A673 (cell line): ENCODE data around the gene CLK3. TPM values are rescaled to one million over a fixed set of nuclear protein-coding genes. Genes with fewer than 3 reads are reported as not detected.

Experiments
- BruUV-seq: library from RNA; stranded (reverse); fragments of 400-500 nt; replicated peaks from 2 replicates; lab custom pipeline; 2021; lab: Mats Ljungman, UMichigan
- CTCF ChIA-PET: fragments of 300-600 bp; sonication (Branson Sonifier 250); formaldehyde crosslinking; loops from one replicate; lab custom pipeline; 2022; ENCODE audit warnings: antibody characterized with exemption; lab: Charles Lee
- POLR2A ChIA-PET: fragments of 300-600 bp; sonication (Branson Sonifier 250); formaldehyde crosslinking; loops from one replicate; lab custom pipeline; 2022; ENCODE audit warnings: antibody characterized with exemption; ENCODE audit not compliant: low non-redundant PET; lab: Charles Lee
- DNase-seq: peaks from one replicate; pipeline ENCODE4 v3.0.0-alpha.2; 2015; ENCODE audit warnings: low spot score
- H3K27ac ChIP-seq: fragments of 200-600 bp; sonication (generic); 2 replicates; pipeline ENCODE4 v1.5.1; 2016; ENCODE audit warnings: mixed run types, low read depth, mild to moderate bottlenecking, mixed read lengths, antibody characterized with exemption, low read length; ENCODE audit not compliant: poor library complexity, severe bottlenecking
- H3K27me3 ChIP-seq: fragments of 200-600 bp; sonication (generic); replicated peaks from 2 replicates; pipeline ENCODE4 v1.6.1; 2017; ENCODE audit warnings: mixed run types, low read depth, mild to moderate bottlenecking, mixed read lengths, antibody characterized with exemption, low read length; ENCODE audit not compliant: insufficient read depth, poor library complexity
- H3K36me3 ChIP-seq: fragments of 200-600 bp; sonication (generic); 2 replicates; pipeline ENCODE4 v1.6.1; 2016; ENCODE audit warnings: mixed run types, mild to moderate bottlenecking, mixed read lengths, antibody characterized with exemption, low read length; ENCODE audit not compliant: insufficient read depth, poor library complexity, severe bottlenecking
- H3K4me1 ChIP-seq: fragments of 200-600 bp; sonication (generic); 2 replicates; pipeline ENCODE4 v1.6.1; 2017; ENCODE audit warnings: mixed run types, mild to moderate bottlenecking, mixed read lengths, antibody characterized with exemption, low read length; ENCODE audit not compliant: insufficient read depth, poor library complexity, severe bottlenecking
- H3K4me3 ChIP-seq: fragments of 200-600 bp; sonication (generic); 2 replicates; pipeline ENCODE4 v1.5.1; 2016; ENCODE audit warnings: low read depth, mixed run types, mild to moderate bottlenecking, mixed read lengths, low read length; ENCODE audit not compliant: poor library complexity, severe bottlenecking
- H3K9me3 ChIP-seq: fragments of 200-600 bp; sonication (generic); 2 replicates; pipeline ENCODE4 v1.6.1; 2016; ENCODE audit warnings: mixed run types, low read depth, mild to moderate bottlenecking, mixed read lengths, antibody characterized with exemption, low read length; ENCODE audit not compliant: poor library complexity, severe bottlenecking
- EZH2 ChIP-seq: fragments of 200-600 bp; sonication (generic); IDR thresholded peaks from 2 replicates; pipeline ENCODE4 v1.6.1; 2017; ENCODE audit warnings: borderline replicate concordance, low read depth, mild to moderate bottlenecking, mixed read lengths, antibody characterized with exemption, low read length; ENCODE audit not compliant: poor library complexity, severe bottlenecking
- intact Hi-C: fragments of 100-400 bp; cut with micrococcal nuclease; formaldehyde crosslinking; loops from one replicate; pipeline ENCODE4 v1.10.0; 2022; ENCODE audit not compliant: unreplicated experiment
- total RNA-seq: library from RNA; stranded (reverse); gene quantifications from 2 replicates; pipeline ENCODE4 v1.2.3, GENCODE V29; 2021
- TF ChIP-seq, protein P1 (sequence below): fragments of 300-800, 200-600 bp; sonication (generic); conservative IDR thresholded peaks from 2 replicates; pipeline ENCODE4 v1.5.1; 2017; ENCODE audit warnings: low read depth, mild to moderate bottlenecking, antibody characterized with exemption, low read length, moderate library complexity, mixed read lengths

The CLK3 gene
- total RNA-seq, 1 experiment from 2014 or later: 66.8 TPM

DNA sequence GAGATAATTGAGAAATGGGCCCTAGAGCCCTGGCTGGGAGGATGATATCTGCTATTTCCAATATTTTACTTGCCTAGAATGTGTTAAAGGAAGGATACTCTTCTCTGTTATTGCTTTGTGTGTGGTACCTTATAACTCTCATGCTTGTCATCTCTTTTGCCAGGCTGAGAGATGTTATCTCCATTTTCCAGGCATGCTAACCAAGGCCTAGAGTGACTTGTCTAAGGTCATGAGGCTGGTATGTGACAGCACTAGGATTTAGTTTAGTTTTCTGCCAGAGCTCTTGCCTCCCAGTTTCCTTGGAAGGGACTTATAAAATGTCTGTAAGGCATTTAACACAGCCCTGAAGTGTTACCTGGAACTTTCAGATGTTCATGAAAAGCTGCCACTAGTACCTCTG lies 1.4 kb downstream of the CLK3 start:
- no peak for DNase-seq
- H3K4me1 ChIP-seq: peaks cover 13% of the 10 kb centered on the region
- H3K9me3 ChIP-seq: no peaks in the 10 kb centered on the region
- H3K4me3 ChIP-seq: peak overlapping the region; percentile 69
- peak overlapping the region; percentile 97 for H3K27ac ChIP-seq
- H3K27me3 ChIP-seq: no peaks in the 10 kb centered on the region
- intact Hi-C loops: loop anchor here (5.0 kb wide), 1 partner anchor 245 kb away; no protein-coding TSS in a partner anchor
- no peak for TF ChIP-seq EZH2
- TF ChIP-seq, protein P1, sequence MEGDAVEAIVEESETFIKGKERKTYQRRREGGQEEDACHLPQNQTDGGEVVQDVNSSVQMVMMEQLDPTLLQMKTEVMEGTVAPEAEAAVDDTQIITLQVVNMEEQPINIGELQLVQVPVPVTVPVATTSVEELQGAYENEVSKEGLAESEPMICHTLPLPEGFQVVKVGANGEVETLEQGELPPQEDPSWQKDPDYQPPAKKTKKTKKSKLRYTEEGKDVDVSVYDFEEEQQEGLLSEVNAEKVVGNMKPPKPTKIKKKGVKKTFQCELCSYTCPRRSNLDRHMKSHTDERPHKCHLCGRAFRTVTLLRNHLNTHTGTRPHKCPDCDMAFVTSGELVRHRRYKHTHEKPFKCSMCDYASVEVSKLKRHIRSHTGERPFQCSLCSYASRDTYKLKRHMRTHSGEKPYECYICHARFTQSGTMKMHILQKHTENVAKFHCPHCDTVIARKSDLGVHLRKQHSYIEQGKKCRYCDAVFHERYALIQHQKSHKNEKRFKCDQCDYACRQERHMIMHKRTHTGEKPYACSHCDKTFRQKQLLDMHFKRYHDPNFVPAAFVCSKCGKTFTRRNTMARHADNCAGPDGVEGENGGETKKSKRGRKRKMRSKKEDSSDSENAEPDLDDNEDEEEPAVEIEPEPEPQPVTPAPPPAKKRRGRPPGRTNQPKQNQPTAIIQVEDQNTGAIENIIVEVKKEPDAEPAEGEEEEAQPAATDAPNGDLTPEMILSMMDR: no peak
- POLR2A ChIA-PET: no interaction called here
- CTCF ChIA-PET: no interaction called here
- peaks cover 27% of the 10 kb centered on the region for H3K36me3 ChIP-seq
- BruUV-seq: TSS peak; percentile 49

DNA sequence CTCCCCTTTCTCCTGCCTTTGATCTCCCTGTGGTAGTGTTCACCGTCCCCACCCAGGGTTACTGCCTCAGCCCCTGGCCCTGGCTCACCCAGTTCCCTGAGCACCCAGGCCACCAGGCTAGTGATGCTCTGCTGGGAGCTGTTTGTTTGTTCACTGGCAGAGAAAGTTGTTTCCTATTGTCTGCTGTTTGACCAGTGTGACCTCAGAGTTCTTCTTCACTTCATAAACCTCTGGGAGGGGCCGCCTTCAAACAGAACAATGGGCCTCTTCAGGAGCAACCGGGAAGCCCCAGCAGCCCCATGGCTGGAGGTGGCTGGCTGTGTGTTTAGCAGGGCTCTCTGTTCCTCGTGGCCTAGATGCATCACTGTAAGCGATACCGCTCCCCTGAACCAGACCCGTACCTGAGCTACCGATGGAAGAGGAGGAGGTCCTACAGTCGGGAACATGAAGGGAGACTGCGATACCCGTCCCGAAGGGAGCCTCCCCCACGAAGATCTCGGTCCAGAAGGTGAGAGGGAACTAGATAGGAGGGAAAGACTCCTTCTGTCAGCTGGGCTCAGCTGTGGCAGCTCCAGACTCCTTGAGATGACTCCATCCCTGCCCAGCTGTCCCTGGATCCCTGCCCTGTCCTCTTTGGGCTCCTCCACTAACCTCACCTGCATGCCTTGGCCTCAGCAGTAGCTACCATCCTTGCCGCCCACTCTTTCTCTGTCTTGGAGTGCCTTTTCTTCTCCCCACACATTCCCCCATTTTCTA lies 3.4 kb downstream of the CLK3 start:
- TF ChIP-seq, protein P1: no peak
- TF ChIP-seq EZH2: no peak
- intact Hi-C loops: loop anchor here (5.0 kb wide), 1 partner anchor 247 kb away; no protein-coding TSS in a partner anchor
- Histone ChIP-seq H3K9me3 (no peaks in the 10 kb centered on the region), H3K4me1 (peaks cover 12% of the 10 kb centered on the region), H3K27me3 (no peaks in the 10 kb centered on the region), H3K36me3 (peaks cover 48% of the 10 kb centered on the region), H3K27ac (no peak overlapping the region), H3K4me3 (no peak overlapping the region)
- DNase-seq: no peak
- BruUV-seq: no TSS peak
- ChIA-PET CTCF (no interaction called here), POLR2A (no interaction called here)

DNA sequence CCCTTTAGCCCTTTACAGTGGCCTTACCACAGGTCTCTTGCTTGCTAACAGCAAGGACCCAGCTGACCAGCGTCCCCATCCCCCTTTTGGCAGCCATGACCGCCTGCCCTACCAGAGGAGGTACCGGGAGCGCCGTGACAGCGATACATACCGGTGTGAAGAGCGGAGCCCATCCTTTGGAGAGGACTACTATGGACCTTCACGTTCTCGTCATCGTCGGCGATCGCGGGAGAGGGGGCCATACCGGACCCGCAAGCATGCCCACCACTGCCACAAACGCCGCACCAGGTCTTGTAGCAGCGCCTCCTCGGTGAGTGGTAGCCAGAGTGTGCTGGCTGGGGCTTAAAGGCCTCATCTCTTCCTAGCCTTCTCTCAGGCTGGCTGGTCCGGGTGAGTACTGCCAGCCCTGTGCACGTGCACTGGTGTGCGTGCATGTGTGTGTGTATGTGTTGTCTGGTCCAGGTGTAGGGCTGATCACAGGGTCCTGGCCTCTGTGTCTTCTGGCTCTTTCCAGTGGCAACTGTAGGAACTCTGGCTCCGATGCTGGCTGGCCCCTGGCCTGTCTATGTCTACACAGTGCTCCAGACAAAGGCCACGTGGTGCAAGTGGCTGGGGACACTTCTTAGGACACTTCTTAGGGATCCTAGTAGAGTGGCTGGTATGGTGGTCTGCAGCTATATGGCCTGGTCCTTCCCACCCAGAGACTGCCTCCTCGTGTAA lies 4.4 kb downstream of the CLK3 start:
- intact Hi-C loops: loop anchor here (5.0 kb wide), 1 partner anchor 248 kb away; no protein-coding TSS in a partner anchor
- Histone ChIP-seq H3K4me3 (no peak overlapping the region), H3K4me1 (peaks cover 8% of the 10 kb centered on the region), H3K9me3 (no peaks in the 10 kb centered on the region), H3K36me3 (peaks cover 58% of the 10 kb centered on the region), H3K27ac (no peak overlapping the region), H3K27me3 (no peaks in the 10 kb centered on the region)
- ChIA-PET POLR2A (no interaction called here), CTCF (no interaction called here)
- TF ChIP-seq EZH2: no peak
- TF ChIP-seq, protein P1: no peak
- no peak for DNase-seq
- BruUV-seq: no TSS peak
